GM19468 (cell line): ENCODE data around the gene CCND1.

ENCODE experiments used
- ATAC-seq: cut with Tn5 transposase; IDR thresholded peaks from one replicate; pipeline ENCODE4 v1.9.1; 2021; ENCODE audit warnings: mild to moderate bottlenecking, moderate library complexity, moderate number of reproducible peaks; ENCODE audit not compliant: unreplicated experiment; ENCODE audit errors: extremely low read depth

Gene CCND1

DNA sequence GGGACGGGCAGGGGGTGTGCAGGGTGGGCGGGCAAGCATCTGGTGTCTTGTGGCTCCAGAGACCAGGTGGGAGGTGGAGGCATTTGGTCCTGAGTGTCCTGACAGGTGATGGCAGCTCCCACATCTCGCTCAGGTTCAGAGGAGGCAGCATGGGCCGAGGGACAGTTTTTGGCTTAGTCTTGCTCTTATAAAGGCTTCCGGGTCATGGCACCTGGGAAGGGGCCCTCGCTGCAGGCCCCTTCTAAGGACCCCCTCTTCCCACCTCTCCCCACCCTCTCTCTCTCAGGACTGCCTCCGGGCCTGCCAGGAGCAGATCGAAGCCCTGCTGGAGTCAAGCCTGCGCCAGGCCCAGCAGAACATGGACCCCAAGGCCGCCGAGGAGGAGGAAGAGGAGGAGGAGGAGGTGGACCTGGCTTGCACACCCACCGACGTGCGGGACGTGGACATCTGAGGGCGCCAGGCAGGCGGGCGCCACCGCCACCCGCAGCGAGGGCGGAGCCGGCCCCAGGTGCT, 9.9 kb downstream of the CCND1 start:
- no peak for ATAC-seq

DNA sequence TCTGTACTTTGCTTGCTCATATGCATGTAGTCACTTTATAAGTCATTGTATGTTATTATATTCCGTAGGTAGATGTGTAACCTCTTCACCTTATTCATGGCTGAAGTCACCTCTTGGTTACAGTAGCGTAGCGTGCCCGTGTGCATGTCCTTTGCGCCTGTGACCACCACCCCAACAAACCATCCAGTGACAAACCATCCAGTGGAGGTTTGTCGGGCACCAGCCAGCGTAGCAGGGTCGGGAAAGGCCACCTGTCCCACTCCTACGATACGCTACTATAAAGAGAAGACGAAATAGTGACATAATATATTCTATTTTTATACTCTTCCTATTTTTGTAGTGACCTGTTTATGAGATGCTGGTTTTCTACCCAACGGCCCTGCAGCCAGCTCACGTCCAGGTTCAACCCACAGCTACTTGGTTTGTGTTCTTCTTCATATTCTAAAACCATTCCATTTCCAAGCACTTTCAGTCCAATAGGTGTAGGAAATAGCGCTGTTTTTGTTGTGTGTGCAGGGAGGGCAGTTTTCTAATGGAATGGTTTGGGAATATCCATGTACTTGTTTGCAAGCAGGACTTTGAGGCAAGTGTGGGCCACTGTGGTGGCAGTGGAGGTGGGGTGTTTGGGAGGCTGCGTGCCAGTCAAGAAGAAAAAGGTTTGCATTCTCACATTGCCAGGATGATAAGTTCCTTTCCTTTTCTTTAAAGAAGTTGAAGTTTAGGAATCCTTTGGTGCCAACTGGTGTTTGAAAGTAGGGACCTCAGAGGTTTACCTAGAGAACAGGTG, 11.1 kb downstream of the CCND1 start:
- no peak for ATAC-seq

DNA sequence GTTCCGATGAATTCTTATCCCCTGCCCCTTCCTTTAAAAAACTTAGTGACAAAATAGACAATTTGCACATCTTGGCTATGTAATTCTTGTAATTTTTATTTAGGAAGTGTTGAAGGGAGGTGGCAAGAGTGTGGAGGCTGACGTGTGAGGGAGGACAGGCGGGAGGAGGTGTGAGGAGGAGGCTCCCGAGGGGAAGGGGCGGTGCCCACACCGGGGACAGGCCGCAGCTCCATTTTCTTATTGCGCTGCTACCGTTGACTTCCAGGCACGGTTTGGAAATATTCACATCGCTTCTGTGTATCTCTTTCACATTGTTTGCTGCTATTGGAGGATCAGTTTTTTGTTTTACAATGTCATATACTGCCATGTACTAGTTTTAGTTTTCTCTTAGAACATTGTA, 12.0 kb downstream of the CCND1 start:
- ATAC-seq = no peak

DNA sequence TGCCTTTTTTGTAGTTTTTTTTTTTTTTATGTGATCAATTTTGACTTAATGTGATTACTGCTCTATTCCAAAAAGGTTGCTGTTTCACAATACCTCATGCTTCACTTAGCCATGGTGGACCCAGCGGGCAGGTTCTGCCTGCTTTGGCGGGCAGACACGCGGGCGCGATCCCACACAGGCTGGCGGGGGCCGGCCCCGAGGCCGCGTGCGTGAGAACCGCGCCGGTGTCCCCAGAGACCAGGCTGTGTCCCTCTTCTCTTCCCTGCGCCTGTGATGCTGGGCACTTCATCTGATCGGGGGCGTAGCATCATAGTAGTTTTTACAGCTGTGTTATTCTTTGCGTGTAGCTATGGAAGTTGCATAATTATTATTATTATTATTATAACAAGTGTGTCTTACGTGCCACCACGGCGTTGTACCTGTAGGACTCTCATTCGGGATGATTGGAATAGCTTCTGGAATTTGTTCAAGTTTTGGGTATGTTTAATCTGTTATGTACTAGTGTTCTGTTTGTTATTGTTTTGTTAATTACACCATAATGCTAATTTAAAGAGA, 12.5 kb downstream of the CCND1 start:
- ATAC-seq = no peak

DNA sequence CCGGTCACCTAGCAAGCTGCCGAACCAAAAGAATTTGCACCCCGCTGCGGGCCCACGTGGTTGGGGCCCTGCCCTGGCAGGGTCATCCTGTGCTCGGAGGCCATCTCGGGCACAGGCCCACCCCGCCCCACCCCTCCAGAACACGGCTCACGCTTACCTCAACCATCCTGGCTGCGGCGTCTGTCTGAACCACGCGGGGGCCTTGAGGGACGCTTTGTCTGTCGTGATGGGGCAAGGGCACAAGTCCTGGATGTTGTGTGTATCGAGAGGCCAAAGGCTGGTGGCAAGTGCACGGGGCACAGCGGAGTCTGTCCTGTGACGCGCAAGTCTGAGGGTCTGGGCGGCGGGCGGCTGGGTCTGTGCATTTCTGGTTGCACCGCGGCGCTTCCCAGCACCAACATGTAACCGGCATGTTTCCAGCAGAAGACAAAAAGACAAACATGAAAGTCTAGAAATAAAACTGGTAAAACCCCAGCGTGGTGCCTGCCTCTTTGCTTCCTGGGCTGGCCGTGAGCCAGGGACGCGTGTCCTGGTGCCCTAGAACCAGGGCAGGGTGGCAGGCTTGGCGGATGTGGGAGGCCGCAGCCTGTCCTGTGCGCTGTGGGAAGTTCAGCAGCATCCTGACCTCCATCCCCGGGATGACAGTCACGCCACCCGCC, 13.2 kb downstream of the CCND1 start:
- no peak for ATAC-seq

DNA sequence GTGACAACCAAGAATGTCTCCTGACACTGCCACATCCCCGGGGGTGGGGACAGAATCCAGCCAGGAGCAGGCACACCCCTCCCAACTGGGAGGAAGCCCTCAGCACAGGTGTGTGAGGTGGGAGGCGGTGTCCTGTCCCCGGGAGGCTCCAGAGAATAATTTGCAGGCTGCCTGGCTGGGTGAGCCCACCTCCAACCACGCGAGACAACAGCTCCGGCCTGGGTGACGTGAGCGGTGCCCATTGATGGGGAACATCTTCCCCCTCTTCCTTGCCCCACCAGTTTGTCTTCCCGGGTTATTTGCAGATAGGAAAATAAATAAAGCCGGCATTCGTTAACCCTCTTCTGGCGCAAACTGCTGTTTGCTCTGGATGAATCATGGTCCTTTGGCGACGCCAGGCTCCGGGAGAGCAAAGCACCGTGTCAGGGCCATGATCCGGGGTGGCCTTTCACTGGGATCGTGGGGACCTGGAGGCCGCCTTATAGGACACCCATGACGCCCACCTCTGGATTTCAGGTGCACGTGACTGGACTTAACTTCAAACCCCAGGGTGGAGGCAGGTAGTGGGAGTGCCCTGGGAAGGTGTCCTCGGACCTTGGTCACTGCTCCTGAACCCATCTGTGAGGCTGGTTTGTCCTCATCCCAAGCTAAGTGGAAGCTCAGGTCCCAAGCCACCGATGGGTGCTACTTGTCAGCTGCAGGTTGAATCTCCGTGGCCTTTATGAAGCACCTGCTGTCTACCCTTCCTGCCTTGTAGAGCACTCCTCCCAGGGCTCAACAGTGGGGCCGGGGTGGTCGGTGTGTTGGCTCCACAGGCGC, 13.9 kb downstream of the CCND1 start:
- ATAC-seq = no peak

DNA sequence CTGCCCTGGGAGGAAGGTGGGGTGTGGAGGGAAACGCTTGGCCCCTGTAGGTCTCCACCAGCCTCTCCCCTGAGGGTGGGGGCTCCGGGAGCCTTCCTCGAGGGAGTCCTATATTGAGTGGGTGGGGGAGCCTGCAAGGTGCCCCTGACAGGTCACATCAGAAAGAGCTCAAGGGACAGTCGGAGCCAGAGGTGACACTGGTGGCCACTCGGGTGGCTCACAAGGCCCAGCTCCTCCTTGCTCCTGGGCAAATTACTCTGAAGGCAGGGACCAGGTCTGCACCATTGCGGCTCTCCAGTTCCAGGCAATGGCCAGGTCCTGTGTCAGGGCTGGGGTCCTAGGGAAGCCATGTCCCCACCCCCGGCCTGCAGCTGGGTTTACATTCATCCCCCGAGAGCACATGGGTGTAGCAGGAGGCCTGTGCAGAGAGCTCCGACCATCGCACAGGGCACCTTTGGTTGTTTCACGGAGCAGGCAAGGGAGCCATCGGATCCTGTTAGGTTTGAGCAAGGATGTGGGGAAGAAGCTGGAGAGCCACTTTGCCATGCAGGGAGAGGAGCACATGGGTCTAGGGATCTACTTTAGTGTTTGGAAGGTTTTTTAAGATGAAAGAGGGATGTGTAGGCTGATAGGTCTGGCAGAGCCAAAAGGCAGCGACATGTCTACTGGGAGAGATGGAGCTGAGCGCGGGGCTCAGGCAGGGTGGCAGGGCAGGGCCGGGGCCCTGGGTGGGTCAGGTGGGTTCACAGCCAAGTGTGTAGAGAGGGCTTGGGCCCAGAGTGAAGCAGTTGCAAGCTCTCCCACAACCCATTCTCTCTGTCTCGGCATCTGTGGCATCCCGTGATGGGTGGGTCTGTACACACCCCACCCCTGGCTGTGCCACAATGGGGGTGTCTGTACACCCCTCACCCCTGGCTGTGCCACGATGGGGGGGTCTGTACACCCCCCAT, 14.8 kb downstream of the CCND1 start:
- ATAC-seq = no peak

DNA sequence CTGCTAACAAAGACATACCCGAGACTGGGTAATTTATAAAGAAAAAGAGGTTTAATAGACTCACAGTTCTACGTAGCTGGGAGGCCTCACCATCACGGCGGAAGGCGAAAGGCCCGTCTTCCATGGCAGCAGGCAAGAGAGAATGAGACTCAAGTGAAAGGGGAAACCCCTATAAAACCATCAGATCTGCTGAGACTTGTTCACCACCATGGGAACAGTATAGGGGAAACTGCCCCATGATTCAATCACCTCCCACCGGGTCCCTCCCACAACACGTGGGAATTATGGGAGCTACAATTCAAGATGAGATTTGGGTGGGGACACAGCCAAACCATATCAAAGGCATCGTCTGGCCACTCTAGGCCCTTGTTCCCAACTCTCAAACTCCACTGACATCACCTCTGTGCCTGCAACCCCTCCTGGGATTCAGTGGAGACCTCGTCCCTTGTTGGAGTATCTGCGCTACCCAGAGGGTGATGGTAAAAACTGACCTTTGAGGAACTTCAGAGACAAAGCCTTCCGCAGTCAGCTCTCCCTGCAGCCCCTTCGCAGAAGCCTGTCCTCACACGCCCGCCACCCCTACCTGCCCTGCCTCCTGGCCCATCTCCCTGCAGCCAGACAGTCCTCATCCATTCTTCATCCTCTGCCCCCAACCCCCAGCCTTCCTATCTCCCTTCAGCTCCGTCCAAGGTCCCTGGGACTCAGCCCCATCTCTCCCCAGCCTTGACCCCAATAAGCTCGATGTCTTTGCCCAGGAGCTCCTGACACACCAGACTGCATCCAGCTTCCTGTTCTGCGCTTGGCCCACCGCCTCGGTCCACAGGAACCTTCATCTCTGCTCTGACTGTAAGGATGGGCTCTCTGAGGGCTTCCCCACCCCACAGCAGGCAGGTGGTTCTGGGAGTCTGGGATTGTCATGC, 15.8 kb downstream of the CCND1 start:
- no peak for ATAC-seq

DNA sequence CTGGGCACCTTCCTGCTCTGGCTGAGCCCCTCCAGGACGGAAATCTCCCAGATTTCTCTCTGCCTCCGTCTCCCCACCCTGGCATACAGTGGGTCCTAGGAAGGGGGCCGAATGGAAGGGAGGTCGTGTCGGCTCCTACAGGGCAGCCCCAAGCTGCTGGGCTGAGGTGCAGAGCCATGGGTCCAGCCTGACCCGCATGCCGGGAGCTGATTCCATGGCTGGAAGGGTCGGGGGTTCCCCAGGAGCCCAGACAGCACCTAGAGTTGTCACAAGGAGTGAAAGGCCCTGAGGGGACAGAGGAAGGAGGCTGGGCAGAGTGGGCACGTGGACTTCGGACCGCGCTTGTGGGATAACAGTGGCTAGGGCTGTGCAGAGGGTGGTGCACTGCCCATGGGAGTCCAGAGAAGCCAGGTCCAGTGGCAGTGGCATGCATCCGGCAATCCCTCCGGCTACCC, 16.5 kb downstream of the CCND1 start:
- ATAC-seq = no peak

DNA sequence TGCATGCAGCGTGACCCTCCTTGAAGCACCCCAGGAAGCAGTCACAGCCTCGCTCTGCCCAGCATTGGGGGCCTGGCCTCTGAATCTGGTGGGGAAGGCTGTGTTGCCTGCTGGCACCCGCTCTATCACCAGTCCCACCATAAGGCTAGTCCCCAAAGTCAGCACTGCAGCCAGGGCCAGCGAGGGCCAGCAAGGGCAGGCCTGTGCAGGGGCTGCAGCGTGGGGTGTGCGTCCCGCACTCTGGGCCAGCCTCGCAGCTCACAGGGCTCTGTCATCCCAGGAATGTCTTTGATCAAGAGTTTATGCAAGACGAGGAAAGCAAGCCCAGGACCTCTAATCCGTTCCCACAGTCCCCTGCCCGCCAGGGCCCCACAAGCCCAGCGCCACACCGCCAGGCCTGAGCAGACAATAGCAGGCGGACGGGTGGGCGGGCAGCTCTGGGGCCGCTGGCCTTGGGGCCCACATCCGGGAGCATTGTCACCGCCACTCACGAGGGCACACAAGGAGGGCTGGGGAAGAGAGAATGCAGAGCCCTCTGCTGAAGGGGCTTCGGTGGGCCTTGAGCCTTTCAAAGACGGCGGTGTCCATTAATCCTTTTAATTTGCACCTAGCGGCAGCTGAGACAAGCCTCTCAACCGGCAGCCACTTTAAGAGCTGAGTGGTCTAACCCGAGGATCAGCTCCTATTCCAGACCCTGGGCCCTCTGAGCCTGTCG, 17.1 kb downstream of the CCND1 start:
- ATAC-seq = no peak

DNA sequence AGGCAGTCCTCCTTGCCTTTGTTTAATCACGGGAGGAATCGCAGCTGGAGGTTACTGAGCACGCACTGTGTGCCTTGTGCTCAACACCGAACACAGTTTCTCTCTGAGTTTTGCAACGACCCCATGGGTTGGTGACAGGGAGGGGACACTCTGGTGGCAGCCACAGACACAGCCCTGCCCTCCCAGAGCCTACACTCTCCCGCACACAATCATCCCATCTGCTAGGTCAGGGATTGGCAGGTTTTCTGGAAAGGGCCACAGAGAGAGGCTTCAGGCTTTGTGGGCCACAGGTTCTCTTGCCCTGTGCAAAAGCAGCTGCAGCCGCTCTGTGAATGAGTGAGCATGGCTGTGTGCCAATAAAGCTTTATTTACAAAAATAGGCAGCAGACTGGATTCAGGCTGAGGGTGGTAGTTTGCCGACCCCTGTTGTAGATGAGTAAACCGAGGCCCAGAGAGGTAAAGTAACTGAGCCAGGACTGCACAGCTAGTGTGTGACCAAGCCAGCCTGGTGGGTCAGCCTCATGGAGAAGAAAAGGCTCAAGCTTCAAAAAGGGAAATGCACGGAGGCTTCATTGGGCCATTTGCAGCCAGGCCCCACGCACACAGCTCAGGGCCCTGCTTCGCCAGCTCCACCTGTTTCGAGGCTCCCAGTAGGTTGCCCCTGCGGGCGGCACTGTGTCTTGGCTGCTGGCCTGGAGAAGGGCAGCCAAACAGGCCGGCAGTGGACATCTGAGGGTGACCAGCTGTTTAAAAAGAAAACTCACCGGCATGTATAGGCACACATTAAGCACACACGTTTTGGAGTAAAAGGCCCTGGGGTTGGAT, 17.9 kb downstream of the CCND1 start:
- ATAC-seq = no peak

DNA sequence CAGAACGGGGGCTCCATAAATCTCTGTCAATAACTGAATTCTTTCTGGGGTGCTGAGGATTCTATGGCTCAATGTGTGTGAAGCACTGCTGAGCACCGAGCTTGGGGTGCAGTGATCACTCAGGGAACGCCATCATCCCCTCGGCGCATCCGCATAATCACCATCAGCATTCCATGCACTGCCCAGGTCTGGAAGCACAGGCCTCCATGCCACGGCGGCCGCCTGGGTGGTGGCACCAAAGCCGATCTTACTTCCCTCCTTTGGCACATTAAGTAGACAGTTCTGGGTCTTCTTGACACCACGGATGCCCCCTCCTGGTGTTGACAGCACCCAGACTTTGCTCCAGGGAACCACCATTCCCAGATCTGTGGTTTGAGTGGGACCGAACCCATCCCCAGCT, 18.6 kb downstream of the CCND1 start:
- no peak for ATAC-seq

DNA sequence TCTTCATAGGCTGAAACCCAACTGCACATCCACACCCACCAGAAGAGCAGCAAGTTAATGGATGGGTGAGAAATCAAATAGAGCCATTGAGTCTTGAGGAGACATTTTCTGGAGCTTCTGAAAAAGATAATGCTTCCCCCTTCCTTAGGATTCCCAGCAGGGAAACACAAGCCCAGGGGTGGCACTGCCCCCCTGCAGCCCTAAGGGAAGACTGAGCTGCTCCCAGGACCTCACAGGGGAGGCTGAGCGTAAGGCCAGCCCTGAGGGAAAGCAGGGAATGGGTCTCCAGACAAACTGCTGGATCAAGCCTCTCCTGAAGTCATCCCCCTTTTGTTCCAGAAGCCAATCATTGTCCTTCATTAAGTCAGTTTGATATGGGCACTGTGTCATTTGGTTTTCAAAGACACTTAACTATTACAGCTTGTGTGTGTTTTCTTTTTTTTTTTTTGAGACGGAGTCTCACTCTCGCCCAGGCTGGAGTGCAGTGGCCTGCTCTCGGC, 19.1 kb downstream of the CCND1 start:
- no peak for ATAC-seq

DNA sequence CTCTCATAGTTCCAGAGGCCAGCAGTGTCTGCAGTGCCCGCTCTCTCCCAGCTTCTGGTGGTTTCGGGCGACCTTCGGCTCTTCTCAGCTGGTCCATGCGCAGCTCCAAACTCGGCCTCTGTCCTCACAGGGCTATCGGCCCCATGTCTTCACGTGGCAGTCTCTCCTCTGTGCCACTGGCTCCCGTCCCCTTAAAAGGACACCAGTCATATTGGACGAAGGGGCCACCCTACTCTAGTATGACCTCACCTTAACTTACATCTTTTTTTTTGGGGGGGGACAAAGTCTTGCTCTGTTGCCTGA, 20.4 kb downstream of the CCND1 start:
- no peak for ATAC-seq

DNA sequence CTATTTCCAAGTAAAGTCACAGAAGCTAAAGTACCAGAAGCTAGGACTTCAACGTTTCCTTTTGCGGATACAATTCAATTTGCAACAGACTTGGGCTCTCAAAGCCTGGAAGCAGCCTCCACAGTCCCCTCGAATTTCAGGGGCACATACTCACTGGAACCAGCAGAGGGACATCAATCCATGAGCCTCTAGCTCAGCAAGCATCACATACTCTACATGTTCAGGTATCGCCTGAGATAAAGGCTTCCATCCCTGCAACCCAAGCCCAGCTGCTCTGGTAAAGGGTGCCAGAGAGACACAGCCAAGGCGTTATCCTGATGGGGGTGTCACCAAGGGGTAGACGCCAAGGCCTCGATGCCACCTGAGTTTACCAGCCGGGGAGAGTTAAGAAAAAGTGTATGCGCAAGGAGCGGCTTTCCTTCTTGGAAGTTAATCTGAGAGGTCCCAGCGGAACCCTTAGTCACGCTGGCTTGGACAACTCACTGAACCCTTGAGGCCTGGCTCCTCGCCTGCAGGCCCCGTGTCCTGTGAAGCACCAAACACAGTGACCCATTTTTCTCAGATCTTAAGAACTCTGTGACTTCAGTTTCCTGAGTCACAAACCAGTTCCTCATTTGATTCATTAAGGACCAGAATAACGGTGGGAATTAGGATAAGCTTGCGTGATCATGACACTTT, 21.2 kb downstream of the CCND1 start:
- ATAC-seq = no peak

DNA sequence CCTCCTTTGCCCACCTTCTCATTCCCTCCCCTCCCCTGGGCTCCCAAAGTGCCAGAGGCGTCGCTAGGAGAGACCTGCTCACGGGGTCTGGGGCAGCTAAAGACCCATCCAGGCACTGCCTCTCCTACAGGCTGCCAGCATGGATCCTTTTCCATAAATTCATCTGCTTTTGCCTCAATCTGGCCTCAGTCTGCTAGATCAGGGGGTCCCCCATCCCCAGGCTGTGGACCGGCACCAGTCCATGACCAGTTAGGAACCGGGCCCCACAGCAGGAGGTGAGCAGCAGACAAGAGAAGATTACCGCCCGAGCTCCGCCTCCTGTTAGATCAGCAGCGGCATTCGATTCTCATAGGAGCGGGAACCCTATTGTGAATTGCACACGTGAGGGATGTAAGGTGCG, 21.9 kb downstream of the CCND1 start:
- ATAC-seq = no peak
